ENCODE data around the gene CTNNBL1. TPM values are rescaled to one million over a fixed set of nuclear protein-coding genes. Genes with fewer than 3 reads are reported as not detected.

Gene CTNNBL1
- total RNA-seq, 2 experiments from 2014 or later = 67.3 to 74.9 TPM

DNA sequence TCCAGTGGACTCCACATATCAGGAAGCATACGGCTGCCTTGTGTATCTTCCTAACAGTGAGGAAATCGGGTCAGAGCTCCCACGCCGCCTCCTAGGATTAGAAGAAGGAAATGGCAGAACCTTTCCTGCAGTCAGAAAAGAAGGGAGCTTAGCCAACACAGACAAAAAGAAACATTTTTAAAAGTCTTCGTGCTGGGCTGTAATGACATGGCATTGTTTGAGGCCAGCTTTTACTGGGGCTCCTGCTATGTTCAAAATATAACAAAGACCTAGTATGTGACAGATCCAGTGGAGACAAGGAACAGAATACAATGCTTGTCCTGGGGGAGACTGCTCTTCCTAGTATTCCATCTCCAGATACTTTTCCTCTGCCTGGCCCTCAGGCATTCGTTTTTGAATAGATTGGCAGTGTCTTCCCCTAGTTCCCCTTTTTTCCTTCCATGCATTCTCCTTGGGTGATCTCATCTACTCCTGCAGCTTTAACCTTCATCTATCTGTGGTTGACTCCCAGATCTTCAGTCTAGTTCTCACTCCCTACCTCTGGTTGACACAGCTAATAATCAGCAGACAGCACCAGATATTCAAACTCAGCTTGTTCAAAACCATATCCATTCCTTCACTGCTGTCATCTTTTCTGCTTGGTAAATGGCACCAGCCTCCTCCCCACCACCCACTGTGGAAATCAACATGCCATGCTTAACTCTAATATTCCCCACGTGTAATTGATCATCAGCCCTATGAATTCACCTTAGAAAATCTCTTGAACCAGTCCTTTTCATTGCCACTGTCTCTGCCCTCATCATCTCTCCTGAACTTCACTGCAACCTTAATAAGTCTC lies 114.6 kb downstream of the CTNNBL1 start:
- POLR2A ChIA-PET = no interaction called here
- H3K4me1 Mint-ChIP-seq (ENCODE audit: low read depth) = no peaks in the 10 kb centered on the region

DNA sequence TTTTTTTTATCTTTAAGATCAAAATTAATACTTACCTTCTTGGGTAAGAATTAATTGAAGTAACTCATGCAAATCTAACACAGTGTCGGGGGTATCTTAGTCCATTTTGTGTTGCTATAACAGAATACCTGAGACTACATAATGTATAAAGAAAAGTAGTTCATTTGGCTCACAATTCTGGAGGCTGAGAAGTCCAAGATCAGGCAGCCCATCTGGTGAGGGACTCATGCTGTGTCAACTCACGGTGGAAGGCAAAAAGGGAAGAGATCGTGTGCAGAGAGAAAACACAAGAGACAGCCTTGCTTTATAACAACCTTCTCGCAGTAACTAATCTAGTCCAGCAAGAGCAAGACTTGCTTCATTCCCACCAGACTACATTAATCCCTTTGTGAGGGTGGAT lies 116.2 kb downstream of the CTNNBL1 start:
- ATAC-seq = no peak
- H3K27ac Mint-ChIP-seq = no peak overlapping the region

More for the DNA sequence above, 114.6 kb downstream of the CTNNBL1 start:
- Mint-ChIP-seq H3K9me3 (no peaks in the 10 kb centered on the region), H3K27ac (no peak overlapping the region), H3K4me3 (no peak overlapping the region), H3K36me3 (ENCODE audit: low read depth) (peaks cover 35% of the 10 kb centered on the region), H3K27me3 (no peaks in the 10 kb centered on the region)
- intact Hi-C loops (cut with micrococcal nuclease) = no loop called here
- CTCF ChIA-PET = no interaction called here
- ATAC-seq = no peak
- no peak for DNase-seq
- TF ChIP-seq CTCF (IDR thresholded peaks at IDR 0.05) = no peak

DNA sequence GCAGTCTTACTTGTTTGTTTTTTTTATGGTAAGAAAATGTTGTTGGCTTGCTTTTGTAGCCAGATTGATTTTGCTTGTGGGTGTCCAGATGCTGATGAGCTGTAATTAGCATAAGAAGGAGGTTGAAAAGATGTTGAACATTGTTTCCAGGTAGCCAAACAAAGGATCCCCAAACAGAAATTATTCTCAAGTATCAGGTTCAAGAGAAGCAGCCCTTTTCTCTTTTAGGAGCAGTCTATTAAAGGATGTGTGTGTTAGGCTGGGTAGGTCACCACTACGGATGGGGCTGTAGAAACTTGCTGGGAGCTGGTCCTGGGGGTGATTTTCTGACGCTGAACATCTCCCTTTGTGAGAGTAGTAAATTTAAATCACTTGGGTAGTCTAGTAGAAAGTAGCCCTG lies 122.2 kb downstream of the CTNNBL1 start:
- H3K9me3 Mint-ChIP-seq = no peaks in the 10 kb centered on the region
- H3K27me3 Mint-ChIP-seq = no peaks in the 10 kb centered on the region
- CTCF ChIA-PET = no interaction called here
- no peaks in the 10 kb centered on the region for H3K36me3 Mint-ChIP-seq (ENCODE audit: low read depth)
- POLR2A ChIA-PET = no interaction called here
- DNase-seq (no peak), ATAC-seq (no peak)
- H3K4me3 Mint-ChIP-seq = no peak overlapping the region
- TF ChIP-seq CTCF (IDR thresholded peaks at IDR 0.05) = no peak
- no peaks in the 10 kb centered on the region for H3K4me1 Mint-ChIP-seq (ENCODE audit: low read depth)
- H3K27ac Mint-ChIP-seq = no peak overlapping the region
- intact Hi-C loops (cut with micrococcal nuclease) = no loop called here

More for the DNA sequence above, 116.2 kb downstream of the CTNNBL1 start:
- no peak for DNase-seq
- CTCF ChIA-PET = no interaction called here
- POLR2A ChIA-PET = no interaction called here
- peaks cover 22% of the 10 kb centered on the region for H3K36me3 Mint-ChIP-seq (ENCODE audit: low read depth)
- H3K4me3 Mint-ChIP-seq = no peak overlapping the region
- H3K4me1 Mint-ChIP-seq (ENCODE audit: low read depth) = no peaks in the 10 kb centered on the region
- intact Hi-C loops (cut with micrococcal nuclease) = no loop called here
- H3K27me3 Mint-ChIP-seq = no peaks in the 10 kb centered on the region
- H3K9me3 Mint-ChIP-seq = no peaks in the 10 kb centered on the region
- TF ChIP-seq CTCF (IDR thresholded peaks at IDR 0.05) = no peak

GRCh38 chr20:37816726-37817125 lies 122.9 kb downstream of the CTNNBL1 start:
- no peak overlapping the region for H3K4me3 Mint-ChIP-seq
- H3K27me3 Mint-ChIP-seq = no peaks in the 10 kb centered on the region
- H3K4me1 Mint-ChIP-seq (ENCODE audit: low read depth) = no peaks in the 10 kb centered on the region
- intact Hi-C loops (cut with micrococcal nuclease) = no loop called here
- H3K36me3 Mint-ChIP-seq (ENCODE audit: low read depth) = no peaks in the 10 kb centered on the region
- no peak overlapping the region for H3K27ac Mint-ChIP-seq
- ATAC-seq (no peak), DNase-seq (no peak)
- CTCF ChIA-PET = no interaction called here
- TF ChIP-seq CTCF (IDR thresholded peaks at IDR 0.05) = no peak
- POLR2A ChIA-PET = no interaction called here
- no peaks in the 10 kb centered on the region for H3K9me3 Mint-ChIP-seq

DNA sequence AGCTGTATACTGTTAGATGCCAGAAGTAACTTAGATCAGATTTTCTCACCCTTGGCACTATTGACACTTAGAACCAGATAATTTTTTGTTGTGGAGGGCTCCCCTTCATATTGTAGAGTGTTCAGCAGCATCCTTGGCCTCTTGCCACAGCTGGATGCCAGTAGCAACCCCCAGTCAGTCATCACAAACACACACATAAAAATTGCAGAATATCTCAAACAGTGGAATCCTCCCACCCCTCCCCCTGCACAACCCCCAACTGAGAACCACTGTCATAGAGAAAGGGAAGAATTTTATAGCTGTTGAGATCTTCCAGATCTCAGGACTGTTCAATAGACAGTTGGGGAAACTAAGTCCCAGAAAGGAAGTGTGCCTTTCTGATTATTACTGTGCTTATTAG lies 127.9 kb downstream of the CTNNBL1 start:
- ChIA-PET CTCF (no interaction called here), POLR2A (no interaction called here)
- H3K36me3 Mint-ChIP-seq (ENCODE audit: low read depth) = no peaks in the 10 kb centered on the region
- H3K27me3 Mint-ChIP-seq = no peaks in the 10 kb centered on the region
- H3K27ac Mint-ChIP-seq = no peak overlapping the region
- ATAC-seq = no peak
- H3K9me3 Mint-ChIP-seq = no peaks in the 10 kb centered on the region
- no peak for DNase-seq
- no peak for TF ChIP-seq CTCF (IDR thresholded peaks at IDR 0.05)
- no peak overlapping the region for H3K4me3 Mint-ChIP-seq
- intact Hi-C loops (cut with micrococcal nuclease) = no loop called here
- H3K4me1 Mint-ChIP-seq (ENCODE audit: low read depth) = peaks cover 5% of the 10 kb centered on the region
